Loucy (cell line): Measurements from ENCODE around the gene FREM1.

Experiments
- H2AFZ ChIP-seq: fragments of 200-600 bp; sonication (generic); 2 replicates; pipeline ENCODE4 v1.6.0; 2016; ENCODE audit warnings: antibody characterized with exemption, mild to moderate bottlenecking, low read length, moderate library complexity
- H3F3A ChIP-seq: fragments of 200-600 bp; 2 replicates; pipeline ENCODE4 v1.6.0; 2016; ENCODE audit warnings: antibody characterized with exemption, low read depth, mild to moderate bottlenecking
- H3K27me3 ChIP-seq: fragments of 200-600 bp; sonication (generic); 2 replicates; pipeline ENCODE4 v1.6.1; 2014; ENCODE audit warnings: low read length, mild to moderate bottlenecking; ENCODE audit not compliant: insufficient read depth, poor library complexity, severe bottlenecking
- H3K36me3 ChIP-seq: fragments of 200-600 bp; sonication (generic); 2 replicates; pipeline ENCODE4 v1.6.1; 2016; ENCODE audit warnings: low read length; ENCODE audit not compliant: insufficient read depth
- H3K4me1 ChIP-seq: fragments of 200-600 bp; sonication (generic); 2 replicates; pipeline ENCODE4 v1.5.1; 2014; ENCODE audit warnings: low read length, mild to moderate bottlenecking; ENCODE audit not compliant: insufficient read depth, poor library complexity, severe bottlenecking
- H3K4me2 ChIP-seq: fragments of 200-600 bp; sonication (generic); 2 replicates; pipeline ENCODE4 v1.6.0; 2014; ENCODE audit warnings: antibody characterized with exemption, low read length, low read depth, mild to moderate bottlenecking; ENCODE audit not compliant: poor library complexity, severe bottlenecking
- H3K4me3 ChIP-seq: fragments of 200-600 bp; sonication (generic); 2 replicates; pipeline ENCODE4 v1.5.1; 2014; ENCODE audit warnings: low read length, mild to moderate bottlenecking, mixed read lengths; ENCODE audit not compliant: poor library complexity, severe bottlenecking
- H3K79me2 ChIP-seq: fragments of 200-600 bp; sonication (generic); 2 replicates; pipeline ENCODE4 v1.6.1; 2014; ENCODE audit warnings: low read length; ENCODE audit not compliant: insufficient read depth
- H3K9ac ChIP-seq: fragments of 200-600 bp; sonication (generic); 2 replicates; pipeline ENCODE4 v1.6.0; 2014; ENCODE audit warnings: mild to moderate bottlenecking, low read depth, low read length, moderate library complexity; ENCODE audit not compliant: poor library complexity, severe bottlenecking
- H3K9me2 ChIP-seq: fragments of 200-600 bp; sonication (generic); replicated peaks from 2 replicates; pipeline ENCODE4 v1.6.1; 2016; ENCODE audit warnings: low read depth, low read length, mixed read lengths
- H3K9me3 ChIP-seq: fragments of 200-600 bp; sonication (generic); 2 replicates; pipeline ENCODE4 v1.6.1; 2014; ENCODE audit warnings: mild to moderate bottlenecking, antibody characterized with exemption, low read length, low read depth; ENCODE audit not compliant: insufficient read depth
- H4K20me1 ChIP-seq: fragments of 200-600 bp; sonication (generic); 2 replicates; pipeline ENCODE4 v1.6.0; 2014; ENCODE audit warnings: antibody characterized with exemption, low read length, mild to moderate bottlenecking; ENCODE audit not compliant: insufficient read depth, poor library complexity, severe bottlenecking
- CTCF ChIP-seq: fragments of 200-600 bp; sonication (generic); conservative IDR thresholded peaks from 2 replicates; pipeline ENCODE4 v1.5.1; 2014; ENCODE audit warnings: mild to moderate bottlenecking, antibody characterized with exemption, low read length
- EZH2phosphoT487 ChIP-seq: fragments of 200-600 bp; IDR thresholded peaks from 2 replicates; pipeline ENCODE4 v1.6.1; 2018; ENCODE audit warnings: antibody characterized with exemption, mild to moderate bottlenecking, moderate library complexity, borderline replicate concordance

FREM1 gene

DNA sequence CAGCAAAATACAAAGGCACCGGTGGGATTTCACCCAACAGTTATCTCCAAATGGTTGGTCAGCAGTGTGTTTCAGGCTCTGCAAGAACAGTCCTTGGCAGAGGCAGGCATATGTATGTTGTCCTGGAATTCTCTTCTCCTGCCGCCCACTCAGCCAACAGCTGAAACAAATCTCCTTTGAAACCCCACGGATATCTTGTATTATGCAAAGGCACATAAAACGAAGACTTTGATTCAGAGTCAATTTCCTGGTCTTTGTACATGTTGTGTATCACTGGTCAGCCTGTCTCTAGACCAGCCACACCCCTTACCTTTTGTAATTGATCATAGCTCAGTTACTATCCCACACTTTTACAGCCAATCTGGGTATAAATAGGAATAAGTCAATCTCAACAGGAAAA lies 29.2 kb downstream of the FREM1 start:
- no peak overlapping the region for H3K4me2 ChIP-seq
- H3F3A ChIP-seq: no peaks in the 10 kb centered on the region
- no peaks in the 10 kb centered on the region for H3K79me2 ChIP-seq
- H2AFZ ChIP-seq: no peak overlapping the region
- H3K4me3 ChIP-seq: no peak overlapping the region
- no peaks in the 10 kb centered on the region for H3K36me3 ChIP-seq
- TF ChIP-seq EZH2phosphoT487 (no peak), CTCF (no peak)
- no peak overlapping the region for H3K9ac ChIP-seq
- H3K4me1 ChIP-seq: no peaks in the 10 kb centered on the region
- no peaks in the 10 kb centered on the region for H3K27me3 ChIP-seq
- no peaks in the 10 kb centered on the region for H3K9me3 ChIP-seq
- H4K20me1 ChIP-seq: no peaks in the 10 kb centered on the region
- no peaks in the 10 kb centered on the region for H3K9me2 ChIP-seq

GRCh38 chr9:14870090-14870489 lies 40.1 kb downstream of the FREM1 start:
- Histone ChIP-seq H4K20me1 (no peaks in the 10 kb centered on the region), H3K9ac (no peak overlapping the region), H3K36me3 (no peaks in the 10 kb centered on the region), H3K9me3 (no peaks in the 10 kb centered on the region), H3K9me2 (no peaks in the 10 kb centered on the region), H3K4me3 (no peak overlapping the region), H2AFZ (no peak overlapping the region), H3K79me2 (no peaks in the 10 kb centered on the region), H3K4me2 (no peak overlapping the region), H3K27me3 (no peaks in the 10 kb centered on the region), H3F3A (no peaks in the 10 kb centered on the region), H3K4me1 (no peaks in the 10 kb centered on the region)
- TF ChIP-seq CTCF (no peak), EZH2phosphoT487 (no peak)

DNA sequence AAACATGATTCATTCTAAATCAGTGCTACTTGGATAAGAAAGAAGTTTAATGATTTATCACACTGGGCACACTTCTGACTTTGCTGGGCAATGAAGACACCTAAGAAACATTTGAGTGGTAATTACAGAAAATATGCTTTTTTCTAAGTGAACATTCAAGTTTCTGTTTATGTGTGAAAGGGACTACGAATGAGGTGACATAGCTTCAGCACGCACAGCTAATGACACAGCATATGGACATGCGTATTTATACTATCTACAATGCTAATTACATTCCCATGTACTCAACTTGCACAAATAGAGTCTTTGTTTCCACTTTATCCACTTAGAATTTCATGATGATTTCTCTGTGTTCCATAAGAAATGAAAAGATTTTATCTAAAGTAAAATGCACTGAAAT lies 40.6 kb downstream of the FREM1 start:
- Histone ChIP-seq H3K4me1 (no peaks in the 10 kb centered on the region), H3K4me2 (no peak overlapping the region), H3K79me2 (no peaks in the 10 kb centered on the region), H3K9me3 (no peaks in the 10 kb centered on the region), H3F3A (no peaks in the 10 kb centered on the region), H3K27me3 (no peaks in the 10 kb centered on the region), H4K20me1 (no peaks in the 10 kb centered on the region), H3K36me3 (no peaks in the 10 kb centered on the region), H2AFZ (no peak overlapping the region), H3K4me3 (no peak overlapping the region), H3K9me2 (no peaks in the 10 kb centered on the region), H3K9ac (no peak overlapping the region)
- TF ChIP-seq EZH2phosphoT487 (no peak), CTCF (no peak)
